Measurements from ENCODE around the gene POU6F2. TPM values are rescaled to one million over a fixed set of nuclear protein-coding genes. Genes with fewer than 3 reads are reported as not detected.

The POU6F2 gene
- total RNA-seq, 1 experiment from 2014 or later, result 0.24 TPM

- no peak for DNase-seq (ENCODE audit: low read depth, low spot score)
- in situ Hi-C loops (cut with HindIII; ENCODE audit: low pct_unique_long_range_greater_than_20kb, low sequenced_read_pairs), result no loop called here
Observed at GRCh38 chr7:39088730-39089593, 111.3 kb downstream of the POU6F2 start.

- in situ Hi-C loops (cut with HindIII; ENCODE audit: low pct_unique_long_range_greater_than_20kb, low sequenced_read_pairs), result no loop called here
- no peak for DNase-seq (ENCODE audit: low read depth, low spot score)
Observed at GRCh38 chr7:39091145-39091544, 113.4 kb downstream of the POU6F2 start.

GRCh38 chr7:39091774-39092173 lies 114.1 kb downstream of the POU6F2 start:
- in situ Hi-C loops (cut with HindIII; ENCODE audit: low pct_unique_long_range_greater_than_20kb, low sequenced_read_pairs), result no loop called here
- DNase-seq (ENCODE audit: low read depth, low spot score), result no peak

- in situ Hi-C loops (cut with HindIII; ENCODE audit: low pct_unique_long_range_greater_than_20kb, low sequenced_read_pairs), result no loop called here
- no peak for DNase-seq (ENCODE audit: low read depth, low spot score)
Observed at GRCh38 chr7:39094731-39095130, 117.0 kb downstream of the POU6F2 start.

GRCh38 chr7:39095875-39096619 lies 118.3 kb downstream of the POU6F2 start:
- no peak for DNase-seq (ENCODE audit: low read depth, low spot score)
- in situ Hi-C loops (cut with HindIII; ENCODE audit: low pct_unique_long_range_greater_than_20kb, low sequenced_read_pairs), result no loop called here

- in situ Hi-C loops (cut with HindIII; ENCODE audit: low pct_unique_long_range_greater_than_20kb, low sequenced_read_pairs), result no loop called here
- DNase-seq (ENCODE audit: low read depth, low spot score), result no peak
Observed at GRCh38 chr7:39098506-39098905, 120.8 kb downstream of the POU6F2 start.

GRCh38 chr7:39099146-39099545 lies 121.4 kb downstream of the POU6F2 start:
- no peak for DNase-seq (ENCODE audit: low read depth, low spot score)
- in situ Hi-C loops (cut with HindIII; ENCODE audit: low pct_unique_long_range_greater_than_20kb, low sequenced_read_pairs), result no loop called here

GRCh38 chr7:39100270-39100669 lies 122.6 kb downstream of the POU6F2 start:
- no peak for DNase-seq (ENCODE audit: low read depth, low spot score)
- in situ Hi-C loops (cut with HindIII; ENCODE audit: low pct_unique_long_range_greater_than_20kb, low sequenced_read_pairs), result no loop called here

GRCh38 chr7:39102234-39102633 lies 124.5 kb downstream of the POU6F2 start:
- in situ Hi-C loops (cut with HindIII; ENCODE audit: low pct_unique_long_range_greater_than_20kb, low sequenced_read_pairs), result no loop called here
- DNase-seq (ENCODE audit: low read depth, low spot score), result no peak

- no peak for DNase-seq (ENCODE audit: low read depth, low spot score)
- in situ Hi-C loops (cut with HindIII; ENCODE audit: low pct_unique_long_range_greater_than_20kb, low sequenced_read_pairs), result no loop called here
Observed at GRCh38 chr7:39105720-39106119, 128.0 kb downstream of the POU6F2 start.

GRCh38 chr7:39125846-39126245 lies 148.1 kb downstream of the POU6F2 start:
- no peak for DNase-seq (ENCODE audit: low read depth, low spot score)
- in situ Hi-C loops (cut with HindIII; ENCODE audit: low pct_unique_long_range_greater_than_20kb, low sequenced_read_pairs), result no loop called here

- DNase-seq (ENCODE audit: low read depth, low spot score), result no peak
- in situ Hi-C loops (cut with HindIII; ENCODE audit: low pct_unique_long_range_greater_than_20kb, low sequenced_read_pairs), result no loop called here
Observed at GRCh38 chr7:39127058-39127457, 149.3 kb downstream of the POU6F2 start.

- DNase-seq (ENCODE audit: low read depth, low spot score), result no peak
- in situ Hi-C loops (cut with HindIII; ENCODE audit: low pct_unique_long_range_greater_than_20kb, low sequenced_read_pairs), result no loop called here
Observed at GRCh38 chr7:39128287-39128843, 150.7 kb downstream of the POU6F2 start.

- in situ Hi-C loops (cut with HindIII; ENCODE audit: low pct_unique_long_range_greater_than_20kb, low sequenced_read_pairs), result no loop called here
- DNase-seq (ENCODE audit: low read depth, low spot score), result no peak
Observed at GRCh38 chr7:39130274-39130673, 152.6 kb downstream of the POU6F2 start.

GRCh38 chr7:39130857-39131526 lies 153.3 kb downstream of the POU6F2 start:
- DNase-seq (ENCODE audit: low read depth, low spot score), result no peak
- in situ Hi-C loops (cut with HindIII; ENCODE audit: low pct_unique_long_range_greater_than_20kb, low sequenced_read_pairs), result no loop called here

GRCh38 chr7:39132306-39132705 lies 154.6 kb downstream of the POU6F2 start:
- in situ Hi-C loops (cut with HindIII; ENCODE audit: low pct_unique_long_range_greater_than_20kb, low sequenced_read_pairs), result no loop called here
- DNase-seq (ENCODE audit: low read depth, low spot score), result no peak

GRCh38 chr7:39133088-39133487 lies 155.4 kb downstream of the POU6F2 start:
- in situ Hi-C loops (cut with HindIII; ENCODE audit: low pct_unique_long_range_greater_than_20kb, low sequenced_read_pairs), result no loop called here
- DNase-seq (ENCODE audit: low read depth, low spot score), result no peak

- in situ Hi-C loops (cut with HindIII; ENCODE audit: low pct_unique_long_range_greater_than_20kb, low sequenced_read_pairs), result no loop called here
Observed at GRCh38 chr7:39137480-39137879, 159.8 kb downstream of the POU6F2 start.

More at GRCh38 chr7:39137480-39137879, 159.8 kb downstream of the POU6F2 start:
- no peak for DNase-seq (ENCODE audit: low read depth, low spot score)

Data from SK-MEL-5 (cell line).